GM12878 (cell line): ENCODE measurements around the gene SLC2A8. TPM values are rescaled to one million over a fixed set of nuclear protein-coding genes. Genes with fewer than 3 reads are reported as not detected.

Experiments
- CHD1 ChIP-seq: IDR thresholded peaks from 2 replicates; pipeline ENCODE4 v1.6.1; 2012; ENCODE audit warnings: low read depth, low read length, improper control_type of control experiment
- MXI1 ChIP-seq: fragments of 150-350 bp; IDR thresholded peaks from 2 replicates; pipeline ENCODE4 v1.6.1; 2011; ENCODE audit warnings: low read depth, mild to moderate bottlenecking, inconsistent platforms, low read length, improper control_type of control experiment
- RAD51 ChIP-seq: fragments of 450-650 bp; IDR thresholded peaks from 2 replicates; pipeline ENCODE4 v1.6.1; 2016; ENCODE audit warnings: moderate library complexity, mild to moderate bottlenecking, inconsistent platforms
- ZBED1 ChIP-seq: IDR thresholded peaks from 2 replicates; pipeline ENCODE4 v1.6.1; 2016; ENCODE audit warnings: borderline replicate concordance
- polyA plus RNA-seq, 11 experiments: library from polyadenylated mRNA; depleted of rRNA in 4 of 11; unstranded in 6 of 11; stranded (reverse) in 5 of 11; fragments of >200 nt; fragmentation: Nextera tagmentation in 4 of 11; fragmentation: Illumina TruSeq in 1 of 11; extraction: Ambion mirVana in 4 of 11; extraction: Trizol in 1 of 11; gene quantifications; 1 replicate in 1 of 11; 2 replicates in 10 of 11; pipeline versions ENCODE4 v1.2.1 to v1.2.3, GENCODE V29; 2011 to 2016; ENCODE audit warnings: inconsistent platforms in 2 of 11, missing spikeins in 2 of 11, low read depth in 1 of 11
- total RNA-seq, 4 experiments: library from RNA; depleted of rRNA in 3 of 4; stranded (reverse); fragments of >200 nt in 3 of 4; fragmentation: Illumina TruSeq in 1 of 4; extraction: Trizol in 1 of 4; gene quantifications; 2 replicates each; pipeline versions ENCODE4 v1.2.1 to v1.2.3, GENCODE V29; 2013 to 2021
- TF ChIP-seq, protein P1 (sequence below): fragments of 150-350 bp; IDR thresholded peaks from 2 replicates; pipeline ENCODE4 v1.6.1; 2016; ENCODE audit warnings: low read depth, low read length
- TF ChIP-seq, protein P2 (sequence below): fragments of 450-650 bp; conservative IDR thresholded peaks from 2 replicates; pipeline ENCODE4 v1.6.1; 2017; ENCODE audit warnings: mild to moderate bottlenecking, moderate library complexity

SLC2A8 gene
- total and polyA plus RNA-seq, 10 of the 15 experiments (the other 5 are each of a cell fraction or from before 2014, with no cell fraction given): 0.31 to 22.7 (median 10.0) TPM

DNA sequence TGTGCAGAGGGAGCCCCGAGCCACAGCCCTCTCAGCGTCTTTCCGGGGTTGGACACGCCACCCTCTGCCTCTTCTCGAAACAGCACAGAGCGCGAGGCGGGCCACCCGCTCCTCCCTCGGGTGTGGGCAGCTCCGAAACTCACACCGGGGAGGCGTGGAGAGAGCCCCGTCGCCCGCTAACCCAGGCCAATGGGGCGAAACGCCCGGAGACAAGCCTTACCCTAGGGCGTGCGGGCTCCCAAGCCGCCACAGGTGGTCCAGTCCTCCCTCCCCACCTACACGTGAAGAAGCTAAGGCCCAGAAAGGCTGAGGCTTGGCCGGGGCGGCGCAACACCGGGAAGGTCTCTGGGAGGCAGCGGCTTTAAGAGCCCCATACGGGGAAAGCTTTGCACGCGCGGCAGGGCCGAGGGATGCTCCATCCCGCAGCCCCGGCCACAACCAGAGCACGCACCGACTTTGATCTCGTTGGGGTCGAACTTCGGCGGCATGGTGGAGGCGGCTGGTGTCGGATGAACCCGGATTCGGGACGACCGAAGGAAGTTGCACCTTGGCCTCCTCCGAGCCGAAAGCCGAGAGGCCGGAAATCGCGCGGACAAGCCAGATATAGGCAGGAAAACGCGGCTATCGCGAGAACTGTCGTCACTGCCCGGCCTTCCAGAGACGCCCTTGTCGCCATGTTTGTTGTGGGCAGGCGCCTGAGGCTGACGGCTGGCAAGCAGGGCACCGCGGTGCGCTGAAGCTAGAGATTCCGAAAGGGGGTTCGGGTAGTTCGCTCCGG lies 54.0 kb downstream of the SLC2A8 start, which contains the start of the genes LRSAM1 and RPL12 (continued):
- TF ChIP-seq, protein P1, sequence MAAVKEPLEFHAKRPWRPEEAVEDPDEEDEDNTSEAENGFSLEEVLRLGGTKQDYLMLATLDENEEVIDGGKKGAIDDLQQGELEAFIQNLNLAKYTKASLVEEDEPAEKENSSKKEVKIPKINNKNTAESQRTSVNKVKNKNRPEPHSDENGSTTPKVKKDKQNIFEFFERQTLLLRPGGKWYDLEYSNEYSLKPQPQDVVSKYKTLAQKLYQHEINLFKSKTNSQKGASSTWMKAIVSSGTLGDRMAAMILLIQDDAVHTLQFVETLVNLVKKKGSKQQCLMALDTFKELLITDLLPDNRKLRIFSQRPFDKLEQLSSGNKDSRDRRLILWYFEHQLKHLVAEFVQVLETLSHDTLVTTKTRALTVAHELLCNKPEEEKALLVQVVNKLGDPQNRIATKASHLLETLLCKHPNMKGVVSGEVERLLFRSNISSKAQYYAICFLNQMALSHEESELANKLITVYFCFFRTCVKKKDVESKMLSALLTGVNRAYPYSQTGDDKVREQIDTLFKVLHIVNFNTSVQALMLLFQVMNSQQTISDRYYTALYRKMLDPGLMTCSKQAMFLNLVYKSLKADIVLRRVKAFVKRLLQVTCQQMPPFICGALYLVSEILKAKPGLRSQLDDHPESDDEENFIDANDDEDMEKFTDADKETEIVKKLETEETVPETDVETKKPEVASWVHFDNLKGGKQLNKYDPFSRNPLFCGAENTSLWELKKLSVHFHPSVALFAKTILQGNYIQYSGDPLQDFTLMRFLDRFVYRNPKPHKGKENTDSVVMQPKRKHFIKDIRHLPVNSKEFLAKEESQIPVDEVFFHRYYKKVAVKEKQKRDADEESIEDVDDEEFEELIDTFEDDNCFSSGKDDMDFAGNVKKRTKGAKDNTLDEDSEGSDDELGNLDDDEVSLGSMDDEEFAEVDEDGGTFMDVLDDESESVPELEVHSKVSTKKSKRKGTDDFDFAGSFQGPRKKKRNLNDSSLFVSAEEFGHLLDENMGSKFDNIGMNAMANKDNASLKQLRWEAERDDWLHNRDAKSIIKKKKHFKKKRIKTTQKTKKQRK: no peak
- TF ChIP-seq CHD1: peak; percentile 87
- peak; percentile 98 for TF ChIP-seq MXI1
- TF ChIP-seq, protein P2, sequence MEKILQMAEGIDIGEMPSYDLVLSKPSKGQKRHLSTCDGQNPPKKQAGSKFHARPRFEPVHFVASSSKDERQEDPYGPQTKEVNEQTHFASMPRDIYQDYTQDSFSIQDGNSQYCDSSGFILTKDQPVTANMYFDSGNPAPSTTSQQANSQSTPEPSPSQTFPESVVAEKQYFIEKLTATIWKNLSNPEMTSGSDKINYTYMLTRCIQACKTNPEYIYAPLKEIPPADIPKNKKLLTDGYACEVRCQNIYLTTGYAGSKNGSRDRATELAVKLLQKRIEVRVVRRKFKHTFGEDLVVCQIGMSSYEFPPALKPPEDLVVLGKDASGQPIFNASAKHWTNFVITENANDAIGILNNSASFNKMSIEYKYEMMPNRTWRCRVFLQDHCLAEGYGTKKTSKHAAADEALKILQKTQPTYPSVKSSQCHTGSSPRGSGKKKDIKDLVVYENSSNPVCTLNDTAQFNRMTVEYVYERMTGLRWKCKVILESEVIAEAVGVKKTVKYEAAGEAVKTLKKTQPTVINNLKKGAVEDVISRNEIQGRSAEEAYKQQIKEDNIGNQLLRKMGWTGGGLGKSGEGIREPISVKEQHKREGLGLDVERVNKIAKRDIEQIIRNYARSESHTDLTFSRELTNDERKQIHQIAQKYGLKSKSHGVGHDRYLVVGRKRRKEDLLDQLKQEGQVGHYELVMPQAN: peak; percentile 95
- TF ChIP-seq RAD51: no peak
- peak; percentile 90 for TF ChIP-seq ZBED1
